GM19395 (cell line): Measurements from ENCODE around the gene DOCK4.

Experiments
- ATAC-seq: cut with Tn5 transposase; IDR thresholded peaks from one replicate; pipeline ENCODE4 v1.9.1; 2021; ENCODE audit warnings: mild to moderate bottlenecking, moderate library complexity; ENCODE audit not compliant: unreplicated experiment

The DOCK4 gene

DNA sequence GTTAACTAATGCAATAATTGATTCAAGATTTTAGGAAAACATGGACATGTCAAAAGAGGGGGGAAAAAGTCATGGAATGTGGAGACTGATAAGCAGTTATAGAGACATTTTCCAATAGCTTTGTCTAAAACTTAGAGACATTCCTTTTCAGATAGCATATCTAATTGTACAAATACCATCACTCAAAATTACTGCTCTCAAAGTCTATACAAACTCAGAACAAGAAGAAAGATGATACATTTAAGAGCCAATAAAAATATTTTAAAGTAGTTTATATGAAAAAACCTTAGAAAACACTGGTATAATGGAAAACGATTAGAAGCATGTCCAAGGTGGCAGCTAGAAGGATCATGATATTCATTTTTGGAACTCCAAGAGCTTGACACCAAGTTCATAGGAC, 146.5 kb downstream of the DOCK4 start:
- no peak for ATAC-seq

DNA sequence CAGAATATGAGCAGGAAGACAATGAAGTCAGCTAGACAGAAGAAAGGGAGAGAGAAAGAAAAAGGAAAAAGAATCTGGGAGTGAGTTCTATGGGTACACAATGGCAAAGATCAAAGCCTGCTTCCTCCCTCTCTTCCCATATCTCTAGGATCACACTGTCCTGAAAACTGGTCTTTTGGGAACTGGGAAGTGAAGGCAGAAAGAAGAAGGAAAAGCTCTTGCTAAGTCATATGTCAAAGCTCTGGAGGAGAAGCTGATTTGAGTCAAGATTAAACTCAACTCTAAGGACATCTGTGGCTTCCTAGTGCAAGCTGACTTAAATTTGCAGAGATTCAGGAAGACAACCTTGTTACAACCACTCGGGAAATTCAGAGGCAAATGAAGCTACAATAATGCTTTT, 147.5 kb downstream of the DOCK4 start:
- no peak for ATAC-seq

DNA sequence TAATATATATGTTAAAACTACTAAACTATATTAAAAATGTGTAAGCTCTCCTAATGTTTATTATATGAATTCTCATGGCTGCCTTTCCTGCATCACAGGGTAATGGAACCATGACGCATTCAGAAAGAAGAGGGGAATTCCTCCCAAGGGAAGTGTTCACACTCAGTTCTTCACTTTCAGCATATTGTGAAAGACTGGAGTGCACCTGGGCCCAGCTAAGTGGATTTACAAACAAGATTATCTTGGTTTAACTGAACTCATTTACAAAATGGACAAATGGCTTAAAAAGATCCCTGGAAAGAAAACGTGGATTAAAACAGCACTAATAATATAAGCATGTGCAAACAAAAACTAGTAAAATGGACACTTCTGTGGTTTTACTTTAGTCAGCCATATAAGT, 149.8 kb downstream of the DOCK4 start:
- peak; percentile 66 for ATAC-seq

DNA sequence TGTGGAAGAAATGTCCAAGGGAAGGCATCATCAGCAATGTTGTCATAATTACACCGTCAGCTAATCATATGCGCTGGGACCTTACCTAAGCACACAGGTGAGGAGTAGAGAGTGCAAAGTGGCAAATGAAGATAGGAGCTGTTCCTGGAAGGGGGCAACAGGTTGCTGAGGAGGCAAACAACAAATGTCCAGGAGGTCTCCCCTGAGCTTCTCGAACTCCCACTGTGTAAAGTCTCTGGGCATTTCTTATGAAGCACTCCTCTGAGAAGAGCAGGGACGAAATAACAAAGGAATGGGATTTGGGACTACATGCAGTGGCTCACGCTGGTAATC, 152.5 kb downstream of the DOCK4 start:
- ATAC-seq, result no peak

DNA sequence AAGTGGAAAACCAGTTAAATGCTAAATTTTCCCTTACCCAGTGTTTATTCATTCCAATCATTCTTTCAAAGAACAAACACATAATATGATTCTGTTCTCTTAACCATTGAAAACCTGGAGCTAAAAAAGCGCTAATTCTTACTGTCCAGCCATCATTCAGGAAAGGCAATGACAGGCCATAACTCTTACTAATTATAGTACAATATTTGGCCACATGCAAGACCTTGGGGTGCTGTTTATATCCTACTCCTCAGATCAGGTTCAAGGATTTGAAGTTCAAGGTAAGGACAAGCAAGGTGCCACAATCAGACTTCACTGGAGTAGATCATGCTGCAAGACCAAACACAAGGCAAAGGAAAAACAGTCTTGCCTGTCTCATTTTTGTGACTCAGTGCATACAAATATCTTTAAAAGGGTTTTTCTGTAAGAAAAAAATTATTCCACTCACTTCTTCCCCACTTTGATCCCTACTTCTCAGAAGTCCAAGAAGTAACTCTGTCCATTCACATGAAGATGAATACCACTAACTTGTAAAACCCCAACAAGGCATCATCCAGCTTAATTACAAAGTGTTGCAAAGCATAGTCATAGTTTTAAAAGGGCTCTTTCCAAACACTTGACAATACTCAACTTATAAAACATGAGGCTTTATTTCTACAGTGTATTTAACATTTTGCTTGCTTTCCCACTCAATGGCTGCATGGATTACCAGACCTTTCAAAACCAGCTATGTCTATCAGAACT, 153.0 kb downstream of the DOCK4 start:
- no peak for ATAC-seq

DNA sequence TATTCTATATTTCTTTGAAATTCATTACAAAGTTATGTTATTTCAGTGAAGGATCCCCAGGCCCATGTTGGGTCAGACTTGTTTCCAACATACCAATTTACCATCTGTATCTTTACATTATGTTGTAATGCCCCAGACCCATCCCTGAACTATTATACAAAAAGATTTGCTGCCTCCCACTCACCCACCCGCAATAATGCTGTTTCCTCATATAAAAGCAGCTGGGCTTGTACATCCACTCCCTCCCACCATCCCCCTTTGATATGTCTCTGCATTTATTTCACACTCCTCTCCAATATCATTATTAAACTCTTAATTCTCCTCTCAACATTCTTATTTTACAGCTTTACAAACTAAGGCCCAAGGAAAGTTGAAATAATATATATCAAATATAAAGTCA, 153.7 kb downstream of the DOCK4 start:
- ATAC-seq, result no peak

DNA sequence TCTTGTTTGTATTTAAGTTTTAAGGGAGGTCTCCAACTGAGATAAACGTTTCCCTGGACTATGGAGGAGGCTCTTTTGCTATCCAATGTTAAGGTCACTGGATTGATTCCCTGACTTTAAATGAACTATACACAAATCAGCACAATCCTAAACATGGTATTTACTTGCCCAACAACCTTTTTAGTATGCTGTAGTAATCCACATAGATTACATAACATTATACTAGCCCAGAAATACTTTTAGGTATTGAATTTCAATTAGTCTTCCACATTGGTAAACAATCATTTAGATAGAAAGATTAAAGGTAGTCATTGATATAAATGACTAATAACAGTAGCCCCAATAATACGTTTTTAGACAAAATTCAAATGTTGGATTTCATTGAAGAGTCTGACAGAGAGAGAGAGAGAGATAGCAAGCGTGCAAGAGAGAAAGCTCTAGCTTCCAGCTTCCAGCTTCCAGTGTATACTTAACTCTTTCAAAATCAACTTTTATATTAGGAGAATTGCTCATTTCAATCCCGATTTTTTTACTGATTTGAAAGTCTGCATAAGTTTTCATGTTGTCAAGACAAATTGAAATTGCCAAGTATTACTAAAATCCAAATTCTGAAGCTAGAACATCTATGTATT, 155.8 kb downstream of the DOCK4 start:
- ATAC-seq, result no peak

DNA sequence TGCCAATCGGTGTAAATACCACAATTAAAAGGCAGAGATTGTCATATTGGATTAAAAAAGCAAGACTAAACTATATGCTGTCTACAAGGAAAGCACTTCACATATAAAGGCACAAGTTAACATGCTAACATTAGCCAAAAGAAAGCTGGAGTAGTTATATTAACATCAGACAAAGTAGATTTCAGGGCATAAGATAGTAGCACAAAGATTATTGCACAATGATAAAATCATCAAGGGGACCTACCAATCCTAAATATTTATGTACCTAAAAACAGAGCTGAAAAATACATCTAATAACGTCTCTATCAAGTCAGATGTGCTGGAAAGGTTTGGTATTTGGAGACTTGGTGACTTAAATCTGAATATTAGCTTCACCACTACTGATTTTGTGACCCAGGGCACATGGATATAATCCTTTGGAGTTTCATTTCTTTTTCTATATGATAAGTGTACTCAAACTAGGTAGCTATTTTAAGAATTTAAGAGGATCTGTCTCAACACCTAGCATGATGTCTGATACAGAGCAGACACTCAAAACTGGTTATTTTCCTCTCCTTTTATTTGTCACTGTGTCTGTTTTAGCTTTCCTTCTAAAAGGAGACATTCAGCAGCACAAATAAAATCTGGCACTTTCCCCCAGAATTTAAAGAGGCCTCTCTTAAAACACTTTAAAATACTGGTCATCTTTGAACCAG, 156.5 kb downstream of the DOCK4 start:
- no peak for ATAC-seq

DNA sequence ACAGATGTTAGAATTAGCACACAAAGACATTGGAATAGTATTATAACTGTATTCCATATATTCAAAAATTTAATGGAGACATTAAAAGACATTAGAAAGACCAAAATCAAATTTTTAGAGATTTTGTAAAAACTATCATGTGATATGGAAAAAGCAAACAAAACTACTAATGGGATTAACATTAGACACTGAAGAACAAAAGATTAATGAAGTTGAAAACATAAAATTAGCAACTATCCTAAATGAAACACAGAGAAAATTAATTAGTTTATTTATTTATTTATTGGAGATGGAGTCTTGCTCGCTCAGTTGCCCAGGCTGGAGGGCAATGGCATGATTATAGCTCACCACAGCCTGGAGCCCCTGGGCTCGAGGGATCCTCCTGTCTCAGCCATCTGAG, 158.8 kb downstream of the DOCK4 start:
- ATAC-seq, result no peak

DNA sequence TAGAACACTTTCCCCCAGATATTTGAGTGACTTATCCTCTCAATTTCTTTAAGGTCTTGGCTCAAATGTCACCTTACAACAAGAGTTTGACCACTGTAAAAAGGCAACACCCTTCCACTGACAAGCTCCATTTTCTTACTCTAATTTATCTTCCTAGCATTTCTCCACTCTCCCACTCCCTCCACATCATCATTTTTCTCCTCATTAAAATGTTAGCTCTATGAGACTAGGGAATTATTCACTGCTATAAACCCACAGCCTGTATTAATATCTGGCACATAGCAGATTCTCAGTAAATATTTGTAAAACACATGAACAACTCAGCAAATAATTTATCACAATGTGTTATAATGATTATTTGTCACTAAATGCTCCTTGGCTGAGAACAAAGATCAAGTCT, 161.0 kb downstream of the DOCK4 start:
- no peak for ATAC-seq

DNA sequence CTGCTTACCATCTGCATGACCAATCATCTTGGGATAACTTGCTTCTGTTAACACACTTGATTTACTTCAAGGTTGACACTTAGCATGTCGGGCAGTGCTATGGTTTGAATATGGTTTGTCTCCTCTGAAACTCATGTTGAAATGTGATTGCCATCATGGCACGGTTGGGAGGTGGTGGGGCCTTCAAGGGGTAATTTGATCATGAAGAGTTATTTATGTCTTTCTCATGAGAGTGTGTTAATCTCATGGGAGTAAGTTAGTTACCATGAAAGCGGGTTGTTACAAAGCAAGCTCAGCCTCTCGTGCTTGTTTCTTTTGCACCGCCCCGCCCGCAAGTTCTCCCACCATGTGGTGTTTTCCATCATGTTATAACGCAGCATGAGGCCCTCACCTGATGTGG, 163.6 kb downstream of the DOCK4 start:
- no peak for ATAC-seq

DNA sequence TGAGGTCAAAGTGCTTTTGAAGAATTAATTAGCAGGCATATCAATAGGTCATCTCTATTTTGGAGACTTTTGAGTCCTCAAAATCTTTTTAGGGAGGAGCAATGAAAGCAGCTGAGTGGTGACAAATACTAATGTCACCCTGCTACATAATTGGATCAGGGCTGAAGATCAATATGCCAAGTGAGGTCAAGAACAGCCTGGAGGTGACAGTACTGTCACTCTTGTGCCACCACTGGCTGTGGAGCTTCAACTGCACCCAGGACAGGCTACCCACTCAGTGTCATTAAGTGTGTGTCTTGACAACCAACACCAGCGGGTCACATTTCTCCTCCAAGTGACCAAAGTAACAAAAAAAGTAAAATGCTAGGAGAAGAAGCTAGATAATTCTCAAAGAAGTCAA, 167.8 kb downstream of the DOCK4 start:
- ATAC-seq, result no peak

DNA sequence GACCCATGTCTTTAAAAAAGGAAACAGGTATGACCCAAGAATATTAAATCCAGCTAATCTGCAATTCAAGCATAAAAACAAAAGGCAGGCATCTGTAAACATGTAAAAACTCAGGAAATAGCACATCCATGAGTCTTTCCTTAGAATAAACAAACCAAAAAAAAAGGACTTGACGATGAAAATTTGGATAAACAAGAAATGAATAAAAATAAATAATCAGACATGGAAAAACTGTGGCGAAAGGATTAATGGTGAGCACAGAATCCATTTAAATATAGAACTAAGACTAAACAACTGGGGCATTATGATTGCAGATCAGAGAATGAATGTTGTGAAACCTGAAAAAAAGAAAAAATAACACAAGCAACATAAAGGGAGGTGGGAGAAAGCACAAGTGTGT, 170.1 kb downstream of the DOCK4 start:
- no peak for ATAC-seq

DNA sequence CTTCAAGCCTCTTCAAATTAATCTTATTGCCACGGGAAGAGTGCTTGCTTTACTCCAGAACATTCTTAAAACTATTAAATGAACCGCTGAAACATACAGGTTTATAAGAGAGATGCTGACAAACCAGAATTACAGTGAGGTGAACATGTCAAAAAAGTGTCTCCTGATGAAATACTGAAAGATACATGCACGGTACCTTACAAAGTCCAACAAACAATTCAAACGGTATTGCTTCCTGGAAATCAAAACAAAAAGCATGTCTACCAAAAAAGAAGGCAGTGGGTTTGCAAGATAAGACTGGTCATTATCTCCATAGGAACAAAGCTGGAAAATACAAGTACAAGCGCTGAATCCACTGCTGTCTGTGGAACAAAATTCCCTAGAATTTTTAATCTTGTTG, 174.5 kb downstream of the DOCK4 start:
- ATAC-seq, result no peak

DNA sequence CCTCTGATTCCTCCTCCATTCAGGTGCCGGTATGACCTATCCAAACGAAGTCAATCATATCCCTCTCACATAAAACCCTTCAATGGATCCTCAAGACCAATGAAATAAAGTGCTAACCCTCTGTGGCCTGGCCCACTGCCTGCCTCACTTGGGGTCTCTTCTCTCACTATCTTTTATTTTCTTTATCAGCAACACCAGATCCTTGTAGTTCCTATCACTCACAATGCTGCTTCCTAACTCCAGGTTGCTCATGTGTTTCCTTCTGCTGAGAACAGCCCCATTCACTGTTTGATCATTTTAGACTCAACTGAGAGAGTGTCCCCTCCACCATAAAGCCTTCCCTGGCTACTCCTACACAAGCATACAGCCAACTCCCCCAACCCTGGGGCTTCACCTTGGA, 180.6 kb downstream of the DOCK4 start:
- no peak for ATAC-seq

DNA sequence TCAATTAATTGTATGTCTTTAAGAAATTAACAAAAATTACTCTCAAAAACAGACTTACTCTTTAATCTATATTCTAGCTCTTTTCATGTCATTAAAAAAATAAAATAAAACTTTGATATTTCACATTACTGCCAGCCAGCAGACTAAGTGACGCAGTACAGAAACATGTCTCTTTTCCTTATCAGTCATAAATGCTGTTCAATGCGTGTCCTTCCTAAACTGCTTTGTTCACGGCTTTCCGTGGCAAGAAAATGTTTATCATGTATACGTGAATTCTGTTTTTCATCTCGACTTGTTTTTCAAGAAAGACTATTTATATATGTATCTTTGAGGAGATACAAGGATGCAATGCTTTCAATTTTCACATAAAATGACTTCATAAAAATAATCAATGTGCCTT, 182.4 kb downstream of the DOCK4 start:
- ATAC-seq, result no peak

DNA sequence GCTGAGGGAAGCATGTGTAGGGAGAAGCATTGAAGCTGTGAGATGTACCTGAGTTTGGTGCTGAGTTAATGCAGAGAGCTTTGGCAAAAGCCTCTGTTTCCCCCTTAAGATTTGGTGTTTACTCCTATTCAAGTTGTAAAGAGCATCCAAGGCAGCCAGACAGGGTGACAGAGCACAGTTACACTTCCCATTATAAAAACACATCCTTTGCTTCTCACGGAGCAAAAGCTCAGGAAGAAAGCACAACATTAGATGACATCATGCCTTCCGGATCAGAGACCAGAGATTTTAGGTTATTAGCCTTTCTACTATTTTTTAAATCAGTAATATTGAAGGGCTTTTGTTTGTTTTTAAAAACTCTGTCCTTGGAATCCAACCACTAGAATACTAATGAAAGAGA, 182.9 kb downstream of the DOCK4 start:
- ATAC-seq, result no peak

DNA sequence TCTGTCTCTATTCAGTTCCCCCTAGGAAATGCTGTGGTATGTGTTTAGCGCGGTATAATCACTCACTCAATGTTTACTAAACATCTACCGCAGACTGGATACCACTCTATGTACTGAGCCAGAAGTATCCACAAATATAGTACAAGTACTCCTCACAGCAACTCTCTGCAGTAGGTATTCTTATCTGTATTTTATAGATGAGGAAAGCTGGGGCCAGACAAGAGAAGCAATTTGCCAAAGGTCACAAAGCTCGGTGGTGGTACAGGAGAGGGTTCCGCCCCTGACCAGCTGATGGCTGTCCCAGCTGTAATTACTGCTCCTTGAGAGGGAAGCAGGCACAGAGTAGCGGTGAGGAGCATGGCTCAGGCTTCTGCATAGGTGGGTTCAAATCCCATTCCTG, 184.1 kb downstream of the DOCK4 start:
- ATAC-seq, result no peak

DNA sequence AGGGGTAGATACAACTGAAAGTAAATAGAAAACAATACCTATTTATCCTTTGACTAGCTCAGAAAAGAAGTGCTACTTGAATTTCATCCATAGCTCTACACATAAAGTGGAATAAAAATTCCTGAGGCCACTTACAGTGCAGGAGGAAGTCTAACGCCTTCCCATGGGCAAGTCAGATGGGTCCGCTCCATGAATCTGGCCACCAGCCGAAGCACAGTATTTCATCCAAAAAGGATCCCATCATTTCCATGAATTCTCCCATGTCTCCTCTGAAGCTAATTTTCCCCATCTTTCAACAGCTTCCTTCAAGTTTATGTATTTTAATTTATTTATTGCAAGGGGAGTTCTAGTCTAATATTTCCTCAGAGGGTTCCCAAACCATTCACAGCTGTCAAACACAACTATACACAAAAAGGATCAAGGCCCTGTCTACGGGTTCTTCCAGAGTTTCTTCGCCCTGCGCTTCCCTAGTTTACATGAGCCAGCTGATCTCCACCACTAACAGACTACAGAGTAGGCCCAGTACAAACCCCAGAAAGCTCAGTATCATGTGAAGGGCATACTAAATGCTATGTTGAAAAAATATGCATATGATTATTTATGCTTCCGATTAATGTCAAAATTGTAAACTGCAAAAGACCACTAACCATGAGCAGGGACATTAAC, 184.7 kb downstream of the DOCK4 start:
- no peak for ATAC-seq

DNA sequence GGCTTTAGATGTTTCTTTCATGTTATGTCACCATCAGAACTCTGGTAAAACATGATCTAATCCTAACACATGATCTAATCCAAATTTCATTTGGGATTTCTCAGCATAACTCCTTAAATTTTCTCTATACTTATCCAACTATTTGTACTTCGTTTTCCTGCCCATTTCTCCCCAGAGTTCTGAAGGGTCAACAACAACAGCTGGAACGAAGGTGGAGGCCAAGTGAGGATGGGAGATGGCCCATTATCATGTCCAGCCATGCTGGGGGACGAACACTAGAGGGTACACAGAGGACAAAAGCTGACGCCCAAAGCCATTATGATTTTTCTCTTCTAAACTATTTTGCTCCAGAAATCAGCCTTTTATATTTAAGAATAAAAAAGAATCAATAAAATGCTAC, 185.4 kb downstream of the DOCK4 start:
- ATAC-seq, result no peak

DNA sequence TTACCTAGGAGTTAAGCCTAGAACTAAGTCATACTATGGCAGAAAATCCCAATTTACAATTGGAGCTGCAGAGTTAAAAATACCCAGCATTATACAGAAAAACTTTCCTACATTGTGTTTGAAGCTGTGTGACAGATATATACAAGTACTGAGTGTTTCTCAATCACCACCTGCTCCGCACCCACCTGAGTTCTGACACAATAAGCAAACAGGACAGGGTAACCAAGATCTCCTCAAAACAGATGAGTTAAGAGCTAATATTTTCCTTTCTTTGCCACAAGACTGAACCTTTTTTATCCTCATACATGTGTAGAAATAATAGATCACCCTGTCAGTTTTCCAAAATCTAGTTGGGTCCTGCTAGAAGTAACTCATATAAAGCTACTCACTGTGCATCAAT, 186.3 kb downstream of the DOCK4 start:
- no peak for ATAC-seq
